MM.1S (cell line): ENCODE measurements around the gene SUSD4.

ENCODE experiments used
- EZH2phosphoT487 ChIP-seq: fragments of 300-600 bp; sonication (generic); IDR thresholded peaks from 2 replicates; pipeline ENCODE4 v1.6.1; 2018; ENCODE audit warnings: antibody characterized with exemption, low read length
- TF ChIP-seq, protein P1 (sequence below): fragments of 300-600 bp; sonication (generic); IDR thresholded peaks from 2 replicates; pipeline ENCODE4 v1.5.1; 2016; ENCODE audit warnings: antibody characterized with exemption, low read length, mixed read lengths

DNA sequence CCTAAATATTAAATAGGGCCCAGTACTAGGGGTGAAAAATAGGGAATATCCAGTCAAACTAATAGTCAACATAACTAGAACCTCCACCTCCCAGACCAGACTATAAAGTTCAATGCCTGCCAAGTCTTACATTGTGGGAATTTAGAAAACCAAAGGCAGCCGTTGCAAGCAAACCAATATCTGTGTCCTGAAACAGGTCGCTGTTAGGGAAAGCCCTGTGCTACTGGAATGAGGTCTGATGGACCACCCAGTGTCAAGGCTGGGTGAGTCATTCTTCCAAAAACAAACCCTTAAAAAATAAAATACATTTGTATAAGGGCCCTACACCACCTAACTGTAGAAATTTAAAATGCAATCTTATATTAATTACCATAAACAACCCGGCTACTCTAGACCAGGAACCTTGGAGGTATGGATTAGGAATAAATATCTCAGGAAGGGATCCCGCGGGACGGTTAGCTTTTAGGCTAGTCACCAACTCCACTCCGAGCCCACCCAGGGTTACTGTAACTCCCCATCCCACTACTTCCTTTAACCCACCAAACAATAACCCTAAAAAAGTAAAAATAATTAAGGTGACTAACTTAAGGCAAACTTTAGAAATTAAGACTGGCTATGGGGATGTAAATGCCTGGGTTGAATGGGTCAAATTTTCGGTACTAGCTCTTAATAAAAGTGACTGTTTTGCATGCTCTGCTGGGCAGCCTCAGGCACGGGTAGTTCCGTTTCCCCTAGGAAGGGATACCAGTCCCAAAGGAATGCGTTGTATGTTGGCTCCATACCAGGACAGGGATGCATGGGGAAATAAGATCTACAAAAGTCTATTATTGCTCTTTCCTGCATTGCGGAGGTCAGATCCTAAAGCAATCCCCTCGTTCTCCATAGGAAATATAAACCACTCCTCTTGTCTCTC, 155.6 kb downstream of the SUSD4 start:
- TF ChIP-seq, protein P1, sequence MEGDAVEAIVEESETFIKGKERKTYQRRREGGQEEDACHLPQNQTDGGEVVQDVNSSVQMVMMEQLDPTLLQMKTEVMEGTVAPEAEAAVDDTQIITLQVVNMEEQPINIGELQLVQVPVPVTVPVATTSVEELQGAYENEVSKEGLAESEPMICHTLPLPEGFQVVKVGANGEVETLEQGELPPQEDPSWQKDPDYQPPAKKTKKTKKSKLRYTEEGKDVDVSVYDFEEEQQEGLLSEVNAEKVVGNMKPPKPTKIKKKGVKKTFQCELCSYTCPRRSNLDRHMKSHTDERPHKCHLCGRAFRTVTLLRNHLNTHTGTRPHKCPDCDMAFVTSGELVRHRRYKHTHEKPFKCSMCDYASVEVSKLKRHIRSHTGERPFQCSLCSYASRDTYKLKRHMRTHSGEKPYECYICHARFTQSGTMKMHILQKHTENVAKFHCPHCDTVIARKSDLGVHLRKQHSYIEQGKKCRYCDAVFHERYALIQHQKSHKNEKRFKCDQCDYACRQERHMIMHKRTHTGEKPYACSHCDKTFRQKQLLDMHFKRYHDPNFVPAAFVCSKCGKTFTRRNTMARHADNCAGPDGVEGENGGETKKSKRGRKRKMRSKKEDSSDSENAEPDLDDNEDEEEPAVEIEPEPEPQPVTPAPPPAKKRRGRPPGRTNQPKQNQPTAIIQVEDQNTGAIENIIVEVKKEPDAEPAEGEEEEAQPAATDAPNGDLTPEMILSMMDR = no peak
- TF ChIP-seq EZH2phosphoT487 = no peak
